Activated T-cell treated with anti-CD3 and anti-CD28 coated beads, Interleukin-2, amount 50 U/mL, for 72 hours (primary cell): ENCODE results near the gene HS6ST3. TPM values are rescaled to one million over a fixed set of nuclear protein-coding genes. Genes with fewer than 3 reads are reported as not detected.

Experiments used
- ATAC-seq, 2 donors: fragments of 150-1000 bp; cut with Tn5 transposase; replicated peaks in 1 of 2; 2 replicates each; pipeline ENCODE4 v1.10.0; 2021; ENCODE audit warnings: moderate library complexity in 2 of 2, mild to moderate bottlenecking in 1 of 2
- DNase-seq, 2 donors: peaks; one replicate each; pipeline ENCODE4 v3.0.0; 2021 to 2022; ENCODE audit warnings: mixed read lengths in 1 of 2
- H3K27ac Mint-ChIP-seq: one replicate; pipeline ENCODE4 v1.8.0; 2022; ENCODE audit warnings: mild to moderate bottlenecking, moderate library complexity, mixed read lengths
- H3K27me3 Mint-ChIP-seq: one replicate; pipeline ENCODE4 v1.8.0; 2022; ENCODE audit warnings: low read depth, mixed read lengths
- H3K36me3 Mint-ChIP-seq, 2 donors: one replicate each; pipeline ENCODE4 v1.8.0; 2022; ENCODE audit warnings: mixed read lengths in 2 of 2, mild to moderate bottlenecking in 1 of 2; ENCODE audit not compliant: insufficient read depth in 2 of 2
- H3K4me1 Mint-ChIP-seq: one replicate; pipeline ENCODE4 v1.8.0; 2022; ENCODE audit warnings: low read depth, mixed read lengths
- H3K4me3 Mint-ChIP-seq, 2 donors: one replicate each; pipeline ENCODE4 v1.8.0; 2022; ENCODE audit warnings: mild to moderate bottlenecking in 2 of 2, mixed read lengths in 2 of 2, moderate library complexity in 2 of 2
- H3K9me3 Mint-ChIP-seq, 2 donors: one replicate each; pipeline ENCODE4 v1.8.0; 2022; ENCODE audit warnings: mixed read lengths in 2 of 2
- total RNA-seq, 2 donors: library from RNA; stranded (reverse); gene quantifications; one replicate each; pipeline ENCODE4 v1.2.3, GENCODE V29; 2022

The HS6ST3 gene
- total RNA-seq, 2 donors from 2014 or later, result not detected

- Mint-ChIP-seq H3K27ac (no peak overlapping the region), H3K4me1 (no peaks in the 10 kb centered on the region), H3K4me3 (no peak overlapping the region), H3K36me3 (no peaks in the 10 kb centered on the region), H3K27me3 (no peaks in the 10 kb centered on the region), H3K9me3 (peaks cover 7 to 9% of the 10 kb centered on the region in 2 donors)
- DNase-seq, result no peak
- no peak for ATAC-seq
Measured at GRCh38 chr13:96191367-96191766, 101.5 kb downstream of the HS6ST3 start.

- ATAC-seq (no peak), DNase-seq (no peak)
- Mint-ChIP-seq H3K4me1 (no peaks in the 10 kb centered on the region), H3K27me3 (no peaks in the 10 kb centered on the region), H3K4me3 (no peak overlapping the region), H3K36me3 (no peaks in the 10 kb centered on the region), H3K9me3 (peaks cover 5 to 9% of the 10 kb centered on the region in 2 donors), H3K27ac (no peak overlapping the region)
Measured at GRCh38 chr13:96193728-96194310, 103.9 kb downstream of the HS6ST3 start.

DNA sequence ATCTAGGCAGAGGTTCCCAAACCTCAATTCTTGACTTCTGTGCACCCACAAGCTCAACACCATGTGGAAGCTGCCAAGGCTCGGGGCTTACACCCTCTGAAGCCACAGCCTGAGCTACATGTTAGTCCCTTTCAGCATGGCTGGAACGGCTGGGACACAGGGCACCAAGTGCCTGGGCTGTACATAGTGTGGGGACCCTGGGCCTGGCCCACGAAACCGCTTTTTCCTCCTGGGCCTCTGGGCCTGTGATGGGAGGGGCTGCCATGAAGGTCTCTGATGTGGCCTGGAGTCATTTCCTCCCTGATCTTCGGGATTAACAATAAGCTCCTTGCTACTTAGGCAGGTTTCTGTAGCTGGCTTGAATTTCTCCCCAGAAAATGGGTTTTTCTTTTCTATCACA is 108.1 kb downstream of the HS6ST3 start:
- DNase-seq, result no peak
- Mint-ChIP-seq H3K4me1 (no peaks in the 10 kb centered on the region), H3K9me3 (peaks cover 3 to 5% of the 10 kb centered on the region in 2 donors), H3K27me3 (peaks cover 5% of the 10 kb centered on the region), H3K36me3 (no peaks in the 10 kb centered on the region), H3K27ac (no peak overlapping the region), H3K4me3 (no peak overlapping the region)
- ATAC-seq, result no peak

DNA sequence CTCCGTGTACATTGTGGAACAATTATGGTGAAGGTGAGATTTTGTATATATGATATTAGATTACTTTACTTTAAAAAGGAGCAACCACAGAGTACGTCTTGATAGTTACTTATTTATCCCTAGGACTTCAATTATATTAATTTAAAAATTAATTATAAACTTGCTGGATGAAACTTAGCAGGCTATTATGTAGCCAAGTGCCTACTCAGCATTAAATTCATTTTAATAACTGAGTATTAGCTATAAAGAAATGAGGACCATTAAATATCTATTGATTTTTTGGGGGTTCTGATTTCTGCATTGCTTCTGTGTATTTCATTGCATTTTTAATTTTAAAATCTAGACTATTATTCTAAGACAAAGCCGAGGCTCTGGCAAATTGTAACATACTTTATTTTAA is 109.4 kb downstream of the HS6ST3 start:
- DNase-seq (no peak), ATAC-seq (no peak)
- Mint-ChIP-seq H3K9me3 (peaks cover 2 to 4% of the 10 kb centered on the region in 2 donors), H3K36me3 (no peaks in the 10 kb centered on the region), H3K4me1 (no peaks in the 10 kb centered on the region), H3K27ac (no peak overlapping the region), H3K27me3 (peaks cover 5% of the 10 kb centered on the region), H3K4me3 (no peak overlapping the region)

DNA sequence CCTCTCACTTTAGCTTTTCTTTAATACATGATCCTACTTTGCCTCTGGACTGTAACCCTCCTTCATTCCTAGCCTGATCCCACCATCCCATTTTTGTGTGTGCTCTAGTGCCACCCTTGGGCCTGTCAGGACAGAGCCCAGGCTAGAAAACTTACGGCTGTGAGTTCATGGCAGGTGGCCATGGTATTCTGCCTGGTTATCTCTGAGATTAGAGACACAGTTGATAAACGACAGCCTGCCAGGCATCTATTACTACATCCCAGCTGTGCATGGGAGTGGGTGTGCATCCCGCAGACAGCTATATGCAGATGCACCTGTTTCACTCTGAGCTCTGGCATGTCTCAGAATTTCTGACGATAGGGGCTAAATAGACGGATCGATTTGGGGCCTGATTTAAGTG is 110.9 kb downstream of the HS6ST3 start:
- no peak overlapping the region for H3K27ac Mint-ChIP-seq
- no peaks in the 10 kb centered on the region for H3K36me3 Mint-ChIP-seq
- peaks cover 5% of the 10 kb centered on the region for H3K27me3 Mint-ChIP-seq
- ATAC-seq (no peak), DNase-seq (no peak)
- no peak overlapping the region for H3K4me3 Mint-ChIP-seq
- H3K4me1 Mint-ChIP-seq, result no peaks in the 10 kb centered on the region
- peaks cover 2 to 8% of the 10 kb centered on the region in 2 donors for H3K9me3 Mint-ChIP-seq

- no peaks in the 10 kb centered on the region for H3K36me3 Mint-ChIP-seq
- peaks cover 2 to 11% of the 10 kb centered on the region in 2 donors for H3K9me3 Mint-ChIP-seq
- ATAC-seq (no peak), DNase-seq (no peak)
- H3K27me3 Mint-ChIP-seq, result peaks cover 5% of the 10 kb centered on the region
- no peak overlapping the region for H3K27ac Mint-ChIP-seq
- no peak overlapping the region for H3K4me3 Mint-ChIP-seq
- H3K4me1 Mint-ChIP-seq, result no peaks in the 10 kb centered on the region
Measured at GRCh38 chr13:96202315-96202714, 112.4 kb downstream of the HS6ST3 start.

DNA sequence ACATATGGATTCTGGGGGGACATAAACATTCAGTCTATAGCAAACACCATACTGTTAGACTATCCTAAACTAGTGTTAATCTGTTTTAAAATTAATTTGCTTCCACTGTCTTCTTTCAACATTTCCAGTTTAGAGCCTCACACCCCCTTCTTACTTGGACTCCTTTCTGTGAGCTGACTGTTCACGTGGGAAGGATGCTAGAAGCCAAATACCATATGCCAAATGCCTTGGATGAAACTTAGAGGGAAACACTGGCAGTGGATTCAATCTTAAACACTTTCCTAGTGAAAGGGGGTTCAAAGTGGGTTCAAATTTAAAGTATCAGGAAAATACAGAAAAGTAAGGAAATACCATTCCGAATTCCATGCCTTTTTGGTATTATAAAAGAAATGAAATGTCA is 113.6 kb downstream of the HS6ST3 start:
- Mint-ChIP-seq H3K4me3 (no peak overlapping the region), H3K4me1 (no peaks in the 10 kb centered on the region), H3K36me3 (no peaks in the 10 kb centered on the region), H3K27me3 (peaks cover 5% of the 10 kb centered on the region), H3K27ac (no peak overlapping the region), H3K9me3 (peaks cover 5 to 12% of the 10 kb centered on the region in 2 donors)
- ATAC-seq (no peak), DNase-seq (no peak)

DNA sequence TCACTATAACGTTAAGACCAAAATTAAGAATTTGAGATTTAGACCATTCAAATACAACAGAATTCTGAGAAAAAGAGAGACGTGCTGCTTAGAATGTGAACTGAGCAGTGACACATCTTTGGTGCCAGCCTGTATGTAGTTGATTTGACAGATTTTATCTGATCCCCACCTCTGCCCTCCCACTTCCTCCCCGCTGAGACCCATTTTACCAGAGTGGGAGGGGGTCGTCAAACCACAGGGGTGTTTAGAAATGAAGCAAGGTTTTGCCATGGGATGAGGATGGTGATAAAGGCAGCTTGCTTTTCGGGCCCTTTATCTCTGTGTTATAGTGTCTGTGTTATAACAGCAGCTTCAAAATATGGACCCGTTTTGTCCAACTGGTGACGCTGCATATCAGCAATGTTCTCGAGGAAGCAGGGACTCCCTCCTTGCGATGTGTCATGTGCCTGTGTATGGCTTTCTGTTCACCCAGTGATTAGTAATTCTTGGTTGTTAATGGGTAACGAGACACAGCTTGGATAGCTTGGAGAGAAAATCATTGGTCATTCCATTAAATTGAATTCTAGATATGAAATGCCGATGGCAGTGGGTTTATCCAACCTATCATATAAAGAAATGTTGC is 125.0 kb downstream of the HS6ST3 start:
- Mint-ChIP-seq H3K9me3 (peaks cover 2 to 6% of the 10 kb centered on the region in 2 donors), H3K36me3 (no peaks in the 10 kb centered on the region), H3K4me1 (no peaks in the 10 kb centered on the region), H3K27ac (no peak overlapping the region), H3K27me3 (no peaks in the 10 kb centered on the region), H3K4me3 (no peak overlapping the region)
- DNase-seq (no peak), ATAC-seq (no peak)

GRCh38 chr13:96216543-96216942 is 126.6 kb downstream of the HS6ST3 start:
- ATAC-seq, result no peak
- DNase-seq, result no peak
- Mint-ChIP-seq H3K27ac (no peak overlapping the region), H3K4me3 (no peak overlapping the region), H3K4me1 (no peaks in the 10 kb centered on the region), H3K27me3 (no peaks in the 10 kb centered on the region), H3K36me3 (no peaks in the 10 kb centered on the region), H3K9me3 (peaks cover 2 to 6% of the 10 kb centered on the region in 2 donors)

DNA sequence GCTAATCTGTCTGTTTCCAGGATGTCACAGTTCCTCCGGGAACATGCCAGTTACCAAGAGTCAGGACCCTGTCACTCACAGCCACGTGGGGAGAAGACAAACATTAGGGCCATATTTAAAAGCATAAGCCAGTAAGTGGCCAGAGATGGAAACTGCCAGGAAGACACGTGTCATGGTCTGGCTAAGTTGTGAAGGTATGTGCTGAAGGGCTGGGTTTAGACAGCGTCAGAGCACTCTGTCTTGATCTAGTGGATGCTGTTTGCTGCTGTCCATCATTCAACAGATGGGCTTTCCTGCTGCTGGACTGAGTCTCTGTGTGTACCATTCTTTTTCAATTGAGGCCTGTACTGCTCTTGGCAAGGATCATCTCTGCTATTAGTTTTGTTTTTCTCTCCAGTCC is 128.6 kb downstream of the HS6ST3 start:
- DNase-seq (no peak), ATAC-seq (no peak)
- no peaks in the 10 kb centered on the region for H3K4me1 Mint-ChIP-seq
- no peak overlapping the region for H3K27ac Mint-ChIP-seq
- H3K27me3 Mint-ChIP-seq, result no peaks in the 10 kb centered on the region
- no peaks in the 10 kb centered on the region for H3K36me3 Mint-ChIP-seq
- H3K9me3 Mint-ChIP-seq, result peaks cover 2 to 6% of the 10 kb centered on the region in 2 donors
- H3K4me3 Mint-ChIP-seq, result no peak overlapping the region

- Mint-ChIP-seq H3K9me3 (peaks cover 2 to 4% of the 10 kb centered on the region in 2 donors), H3K36me3 (no peaks in the 10 kb centered on the region), H3K4me1 (no peaks in the 10 kb centered on the region), H3K27ac (no peak overlapping the region), H3K27me3 (no peaks in the 10 kb centered on the region), H3K4me3 (no peak overlapping the region)
- no peak for ATAC-seq
- no peak for DNase-seq
Measured at GRCh38 chr13:96221471-96221870, 131.6 kb downstream of the HS6ST3 start.

GRCh38 chr13:96223231-96223630 is 133.3 kb downstream of the HS6ST3 start:
- Mint-ChIP-seq H3K36me3 (no peaks in the 10 kb centered on the region), H3K4me3 (no peak overlapping the region), H3K4me1 (no peaks in the 10 kb centered on the region), H3K27ac (no peak overlapping the region), H3K9me3 (peaks cover 0 to 2% of the 10 kb centered on the region in 2 donors), H3K27me3 (no peaks in the 10 kb centered on the region)
- DNase-seq, result no peak
- no peak for ATAC-seq

DNA sequence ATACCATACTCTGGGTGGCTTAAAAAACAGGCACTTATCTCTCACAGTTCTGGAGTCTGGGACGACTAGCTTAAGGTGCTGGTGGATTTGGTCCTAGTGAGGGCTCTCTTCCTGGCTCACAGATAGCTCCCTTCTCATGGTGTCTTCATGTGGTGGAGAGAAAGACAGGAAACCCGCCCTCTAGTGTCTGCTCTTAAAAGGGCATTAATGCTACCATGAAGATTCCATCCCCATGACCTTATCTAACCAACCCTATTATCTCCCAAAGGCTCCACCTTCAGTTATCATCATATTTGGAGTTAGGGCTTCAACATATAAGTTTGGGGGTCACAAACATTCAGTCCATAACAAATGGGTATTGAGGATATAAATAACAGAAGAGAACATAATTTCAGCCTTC is 139.4 kb downstream of the HS6ST3 start:
- no peaks in the 10 kb centered on the region for H3K36me3 Mint-ChIP-seq
- DNase-seq (no peak), ATAC-seq (no peak)
- no peak overlapping the region for H3K27ac Mint-ChIP-seq
- H3K9me3 Mint-ChIP-seq, result peaks cover 0 to 2% of the 10 kb centered on the region in 2 donors
- H3K27me3 Mint-ChIP-seq, result no peaks in the 10 kb centered on the region
- H3K4me3 Mint-ChIP-seq, result no peak overlapping the region
- H3K4me1 Mint-ChIP-seq, result no peaks in the 10 kb centered on the region

DNA sequence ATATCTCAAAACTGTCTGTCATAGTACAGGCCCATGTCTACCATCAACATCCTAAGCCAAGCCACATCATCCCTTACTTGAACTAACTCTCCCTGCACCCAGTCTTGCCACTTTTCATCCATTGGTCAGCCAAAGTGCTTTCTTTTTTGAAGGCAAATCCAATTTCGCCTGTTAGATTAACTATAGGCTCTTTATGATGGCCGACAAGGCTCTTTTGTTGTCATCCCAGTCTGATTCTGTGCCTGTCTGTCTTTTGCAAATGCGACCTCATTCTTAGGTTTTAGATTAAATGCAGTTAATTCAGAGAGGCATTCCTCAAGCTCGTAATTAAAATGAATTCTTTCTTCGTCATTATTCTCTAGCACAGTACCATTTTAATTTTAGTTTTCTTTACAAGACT is 148.3 kb downstream of the HS6ST3 start:
- H3K4me3 Mint-ChIP-seq, result no peak overlapping the region
- DNase-seq (no peak), ATAC-seq (no peak)
- H3K4me1 Mint-ChIP-seq, result no peaks in the 10 kb centered on the region
- H3K27me3 Mint-ChIP-seq, result no peaks in the 10 kb centered on the region
- H3K9me3 Mint-ChIP-seq, result peaks cover 0 to 2% of the 10 kb centered on the region in 2 donors
- H3K36me3 Mint-ChIP-seq, result no peaks in the 10 kb centered on the region
- H3K27ac Mint-ChIP-seq, result no peak overlapping the region
